H1 (cell line): ENCODE measurements around the gene ARHGAP26. TPM values are rescaled to one million over a fixed set of nuclear protein-coding genes. Genes with fewer than 3 reads are reported as not detected.

ENCODE experiments used
- CTCF ChIA-PET: fragments of 300-600 bp; sonication (Branson Sonifier 250); formaldehyde crosslinking; loops from one replicate; lab custom pipeline; 2021; ENCODE audit not compliant: partially characterized antibody; lab: Charles Lee
- POLR2A ChIA-PET: fragments of 300-600 bp; sonication (Branson Sonifier 250); formaldehyde crosslinking; loops from one replicate; lab custom pipeline; 2021; ENCODE audit warnings: inconsistent platforms; ENCODE audit not compliant: partially characterized antibody; lab: Charles Lee
- DNase-seq, 2 experiments: peaks; one replicate each; pipeline versions ENCODE4 v3.0.0 to v3.0.0-alpha.2; 2010 to 2022; ENCODE audit warnings: low spot score in 2 of 2, low read depth in 1 of 2, mixed read lengths in 1 of 2
- FAIRE-seq: peaks from 2 replicates; lab custom pipeline; 2011; peaks lifted over from hg19 to GRCh38; lab: Jason Lieb, UNC
- H2AFZ ChIP-seq: 2 replicates; pipeline ENCODE4 v1.8.1; 2012; ENCODE audit warnings: low read length, inconsistent platforms
- H2AK5ac ChIP-seq: 2 replicates; pipeline ENCODE4 v1.6.1; 2013; ENCODE audit warnings: low read depth, low read length
- H2BK120ac ChIP-seq: replicated peaks from 2 replicates; pipeline ENCODE3; 2013; ENCODE audit warnings: low read depth, low read length, inconsistent platforms
- H2BK12ac ChIP-seq: 2 replicates; pipeline ENCODE4 v1.6.1; 2013; ENCODE audit warnings: low read depth, low read length
- H2BK15ac ChIP-seq: 2 replicates; pipeline ENCODE4 v1.6.1; 2013; ENCODE audit warnings: low read length
- H2BK20ac ChIP-seq: 2 replicates; pipeline ENCODE4 v1.6.1; 2013; ENCODE audit warnings: low read length
- H2BK5ac ChIP-seq: 2 replicates; pipeline ENCODE4 v1.6.1; 2013; ENCODE audit warnings: low read depth, low read length
- H3K14ac ChIP-seq: 2 replicates; pipeline ENCODE4 v1.6.1; 2013; ENCODE audit warnings: inconsistent platforms; ENCODE audit not compliant: insufficient read length
- H3K18ac ChIP-seq: 2 replicates; pipeline ENCODE4 v1.6.1; 2013; ENCODE audit warnings: low read length; ENCODE audit errors: extremely low read depth
- H3K23ac ChIP-seq: 2 replicates; pipeline ENCODE4 v1.6.1; 2013; ENCODE audit warnings: inconsistent platforms; ENCODE audit not compliant: insufficient read length
- H3K23me2 ChIP-seq: 2 replicates; pipeline ENCODE4 v1.6.1; 2013; ENCODE audit warnings: low read depth, low read length
- H3K27ac ChIP-seq: 2 replicates; pipeline ENCODE4 v1.6.1; 2011; ENCODE audit warnings: low read depth, low read length, inconsistent platforms
- H3K27me3 ChIP-seq, 4 experiments: replicated peaks in 1 of 4; 1 replicate in 1 of 4; 2 replicates in 3 of 4; pipeline versions ENCODE4 v1.6.1 to v1.8.1; 2011 to 2013; ENCODE audit warnings: low read length in 3 of 4, mild to moderate bottlenecking in 3 of 4, inconsistent platforms in 2 of 4, mixed read lengths in 2 of 4, moderate library complexity in 1 of 4; ENCODE audit not compliant: control insufficient read depth in 3 of 4, insufficient read depth in 3 of 4; ENCODE audit errors: extremely low read depth in 1 of 4
- H3K36me3 ChIP-seq, 4 experiments: 2 replicates each; pipeline versions ENCODE4 v1.6.1 to v1.8.1; 2011 to 2013; ENCODE audit warnings: mild to moderate bottlenecking in 4 of 4, low read length in 3 of 4, moderate library complexity in 2 of 4, control low read depth in 1 of 4, inconsistent platforms in 1 of 4; ENCODE audit not compliant: insufficient read depth in 4 of 4, control insufficient read depth in 2 of 4
- H3K4ac ChIP-seq: replicated peaks from 2 replicates; pipeline ENCODE3; 2013; ENCODE audit warnings: low read length, low read depth, mixed read lengths, inconsistent platforms; ENCODE audit not compliant: insufficient read length
- H3K4me1 ChIP-seq, 4 experiments: replicated peaks in 1 of 4; 1 replicate in 1 of 4; 2 replicates in 3 of 4; pipeline versions ENCODE4 v1.6.1 to v1.8.1; 2011 to 2013; ENCODE audit warnings: low read length in 3 of 4, inconsistent platforms in 2 of 4, mixed read lengths in 1 of 4; ENCODE audit not compliant: insufficient read depth in 4 of 4, control insufficient read depth in 3 of 4
- H3K4me2 ChIP-seq, 2 experiments: 2 replicates each; pipeline versions ENCODE4 v1.6.1 to v1.8.1; 2011 to 2013; ENCODE audit warnings: low read depth in 2 of 2, low read length in 2 of 2, control low read depth in 1 of 2, inconsistent platforms in 1 of 2, mild to moderate bottlenecking in 1 of 2; ENCODE audit not compliant: insufficient read depth in 1 of 2
- H3K4me3 ChIP-seq, 4 experiments: fragments of 200-600, 300-600 bp in 1 of 4; sonication (generic), shearing (Covaris generic), sonication (Bioruptor Twin) in 1 of 4; 2 replicates each; pipeline versions ENCODE4 v1.5.1 to v1.8.1; 2011 to 2016; ENCODE audit warnings: low read length in 4 of 4, low read depth in 3 of 4, control low read depth in 2 of 4, inconsistent platforms in 2 of 4, mild to moderate bottlenecking in 2 of 4, mixed read lengths in 1 of 4, moderate library complexity in 1 of 4; ENCODE audit not compliant: insufficient read depth in 2 of 4; ENCODE audit errors: extremely low read depth in 1 of 4
- H3K56ac ChIP-seq: replicated peaks from 2 replicates; pipeline ENCODE3; 2013; ENCODE audit warnings: low read depth, mild to moderate bottlenecking, mixed read lengths, low read length, inconsistent platforms; ENCODE audit not compliant: insufficient read length
- H3K79me1 ChIP-seq: 2 replicates; pipeline ENCODE4 v1.6.1; 2013; ENCODE audit warnings: low read depth, low read length, control low read depth
- H3K79me2 ChIP-seq, 2 experiments: 2 replicates each; pipeline versions ENCODE4 v1.6.1 to v1.8.1; 2012 to 2013; ENCODE audit warnings: low read length in 2 of 2, mild to moderate bottlenecking in 2 of 2, inconsistent platforms in 1 of 2; ENCODE audit not compliant: insufficient read depth in 2 of 2, control insufficient read depth in 1 of 2
- H3K9ac ChIP-seq, 4 experiments: replicated peaks in 1 of 4; 1 replicate in 1 of 4; 2 replicates in 3 of 4; pipeline versions ENCODE4 v1.6.1 to v1.8.1; 2011 to 2013; ENCODE audit warnings: low read depth in 3 of 4, low read length in 3 of 4, control low read depth in 2 of 4, mild to moderate bottlenecking in 2 of 4, moderate library complexity in 2 of 4, inconsistent platforms in 1 of 4; ENCODE audit errors: extremely low read depth in 1 of 4
- H3K9me3 ChIP-seq, 2 experiments: 2 replicates each; pipeline versions ENCODE4 v1.6.1 to v1.8.1; 2012 to 2013; ENCODE audit warnings: mild to moderate bottlenecking in 2 of 2, moderate library complexity in 2 of 2, control low read depth in 1 of 2, inconsistent platforms in 1 of 2, low read depth in 1 of 2, low read length in 1 of 2, mixed read lengths in 1 of 2; ENCODE audit not compliant: insufficient read depth in 2 of 2
- H4K20me1 ChIP-seq, 2 experiments: replicated peaks in 1 of 2; 2 replicates each; pipeline versions ENCODE3 to v1.8.1; 2011 to 2013; ENCODE audit warnings: inconsistent platforms in 2 of 2, low read length in 2 of 2, mild to moderate bottlenecking in 1 of 2; ENCODE audit not compliant: insufficient read depth in 2 of 2, control insufficient read depth in 1 of 2
- H4K5ac ChIP-seq: 2 replicates; pipeline ENCODE4 v1.6.1; 2013; ENCODE audit warnings: low read length, low read depth, mixed read lengths, inconsistent platforms; ENCODE audit not compliant: insufficient read length
- H4K8ac ChIP-seq: 2 replicates; pipeline ENCODE4 v1.8.0; 2013; ENCODE audit warnings: mild to moderate bottlenecking, moderate library complexity, low read length, inconsistent platforms; ENCODE audit not compliant: insufficient read depth; ENCODE audit errors: extremely low read depth
- H4K91ac ChIP-seq: replicated peaks from 2 replicates; pipeline ENCODE3; 2013; ENCODE audit warnings: low read length, mixed read lengths, inconsistent platforms; ENCODE audit not compliant: insufficient read length
- TEAD4 ChIP-seq: IDR thresholded peaks from 2 replicates; pipeline ENCODE4 v1.6.1; 2012; ENCODE audit warnings: low read depth, low read length, inconsistent platforms, mixed read lengths
- WGBS, 2 experiments: shearing (Covaris generic) in 1 of 2; methylation state at CpG; one replicate each; pipeline versions ENCODE4 v1.1.6 to v1.1.7; 2013 to 2015; ENCODE audit warnings: low lambda C conversion rate in 2 of 2, mixed read lengths in 2 of 2, inconsistent platforms in 1 of 2, low coverage in 1 of 2, missing lambda C conversion rate in 1 of 2; ENCODE audit not compliant: insufficient replicate concordance in 2 of 2, insufficient coverage in 1 of 2, insufficient read length in 1 of 2; ENCODE audit errors: extremely low coverage in 1 of 2, missing lambda C conversion rate in 1 of 2; 5-methylcytosine and 5-hydroxymethylcytosine counted together
- polyA plus RNA-seq, 7 experiments: library from polyadenylated mRNA; depleted of rRNA in 3 of 7; stranded (reverse) in 5 of 7; unstranded in 2 of 7; fragments of >200 nt in 5 of 7; fragments of 200-250 nt in 2 of 7; gene quantifications; 1 replicate in 5 of 7; 2 replicates in 1 of 7; 4 replicates in 1 of 7; pipeline versions ENCODE4 v1.2.1 to v1.2.3, GENCODE V29; 2011 to 2013; ENCODE audit warnings: missing spikeins in 2 of 7, mixed read lengths in 2 of 7
- total RNA-seq: library from RNA; stranded (reverse); fragmentation: NEBNext Ultra II Directional; extraction: Animal tissue kit (Norgen Biotek cat#: 25700); gene quantifications from 2 replicates; pipeline ENCODE4 v1.2.1, GENCODE V29; 2021

ARHGAP26 gene
- total and polyA plus RNA-seq, 2 of the 8 experiments (the other 6 are each of a cell fraction or from before 2014, with no cell fraction given) = 7.1 to 24.8 TPM

- Histone ChIP-seq H4K20me1 (no peaks in the 10 kb centered on the region), H3K4me1 (peaks cover 0 to 6% (median 3%) of the 10 kb centered on the region in 4 experiments; a peak in 3 of 7 replicates)
- 77% methylated on average over 3 of the region's 3 CpGs; no CpG with 5 or more reads in 1 of the 2 experiments for WGBS, 2 experiments
- TF ChIP-seq TEAD4 = no peak
Measured at GRCh38 chr5:142911170-142911569, 141.0 kb downstream of the ARHGAP26 start.

More at GRCh38 chr5:142911170-142911569, 141.0 kb downstream of the ARHGAP26 start:
- Histone ChIP-seq H2BK15ac (no peak overlapping the region), H4K5ac (no peak overlapping the region), H2BK20ac (no peak overlapping the region), H3K4me3 (no peak overlapping the region), H4K91ac (no peak overlapping the region), H2BK5ac (no peak overlapping the region), H3K36me3 (peaks cover 0 to 6% (median 0%) of the 10 kb centered on the region in 4 experiments; a peak in 4 of 8 replicates), H3K79me2 (no peaks in the 10 kb centered on the region), H3K23me2 (no peaks in the 10 kb centered on the region), H3K23ac (no peak overlapping the region), H3K56ac (no peak overlapping the region), H3K27ac (no peak overlapping the region), H2BK12ac (no peak overlapping the region), H4K8ac (no peak overlapping the region), H3K14ac (no peak overlapping the region), H2BK120ac (no peak overlapping the region), H3K27me3 (no peaks in the 10 kb centered on the region), H3K79me1 (no peaks in the 10 kb centered on the region), H3K4me2 (no peak overlapping the region), H2AFZ (no peak overlapping the region), H3K18ac (no peak overlapping the region), H3K9me3 (no peaks in the 10 kb centered on the region), H3K9ac (no peak overlapping the region), H2AK5ac (no peak overlapping the region), H3K4ac (no peak overlapping the region)
- DNase-seq (no peak), FAIRE-seq (no peak)
- ChIA-PET CTCF (interaction anchor here (6.5 to 11.9 kb wide), 3 partner anchors 12 to 195 kb away, joined by 76 to 118 read pairs (median 98); no protein-coding TSS in a partner anchor), POLR2A (no interaction called here)
